Stimulated activated CD4-positive, alpha-beta T cell treated with anti-CD3 and anti-CD28 coated beads, TNF-alpha, amount 100 ng/mL, for 1 hour (primary cell): ENCODE measurements around the gene FBLN2.

Experiments
- DNase-seq, 3 donors: peaks; one replicate each; pipeline ENCODE4 v3.0.0-alpha.2; 2020; ENCODE audit warnings: low read depth in 3 of 3, low spot score in 1 of 3

Gene FBLN2

GRCh38 chr3:13659221-13659969, 110.5 kb downstream of the FBLN2 start:
- no peak for DNase-seq

- DNase-seq: no peak
These were observed 111.3 kb downstream of the FBLN2 start for GRCh38 chr3:13660042-13660874.

DNA sequence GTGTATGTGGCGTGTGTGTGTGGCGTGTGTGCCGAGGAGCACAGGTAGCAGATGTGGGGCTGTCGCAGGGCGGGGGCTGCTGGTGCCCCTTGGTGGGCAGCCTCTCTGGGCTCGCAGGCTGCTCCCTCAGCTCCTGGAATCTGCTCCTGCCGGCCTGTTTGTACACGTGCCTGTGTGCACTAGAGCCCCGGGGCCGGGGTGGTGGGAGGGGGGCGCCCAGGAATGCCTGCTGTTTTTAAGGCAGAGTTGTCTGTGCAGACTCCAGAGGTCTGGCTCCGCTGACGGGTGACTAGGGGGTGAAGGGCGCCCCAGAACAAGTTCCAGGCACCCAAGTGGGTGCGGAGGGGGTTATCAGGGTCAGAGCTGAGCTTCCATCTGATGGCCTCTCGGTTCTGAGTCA, 112.2 kb downstream of the FBLN2 start:
- DNase-seq: no peak

DNA sequence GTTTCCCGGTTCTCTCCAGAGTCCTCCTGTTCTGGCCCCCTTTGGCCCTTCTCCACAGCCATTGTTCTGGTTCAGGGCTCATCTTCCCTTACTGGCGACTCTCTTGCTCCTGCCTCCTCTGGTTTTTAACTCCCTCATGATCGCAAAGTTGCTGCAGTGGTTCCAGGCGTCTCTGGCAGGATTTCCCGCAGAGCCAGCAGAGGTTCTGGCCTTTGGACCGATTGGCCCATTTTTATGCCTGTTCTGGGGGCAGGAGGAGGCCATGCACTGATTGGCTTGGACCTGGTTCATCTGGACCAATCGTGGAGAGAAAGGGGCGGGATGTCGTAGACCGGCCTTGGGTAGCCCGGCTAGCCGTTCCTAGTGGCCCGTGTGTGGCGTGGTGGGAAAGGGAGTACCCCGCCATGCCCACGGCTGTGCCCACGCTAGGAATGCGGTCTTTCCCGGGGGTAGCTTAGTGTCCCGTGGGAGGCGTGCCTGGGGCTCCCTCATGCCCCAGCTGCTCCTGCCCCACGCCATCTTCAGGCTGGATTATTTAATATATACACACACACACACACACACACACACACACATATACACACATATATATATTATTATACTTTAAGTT, 113.4 kb downstream of the FBLN2 start:
- no peak for DNase-seq

DNA sequence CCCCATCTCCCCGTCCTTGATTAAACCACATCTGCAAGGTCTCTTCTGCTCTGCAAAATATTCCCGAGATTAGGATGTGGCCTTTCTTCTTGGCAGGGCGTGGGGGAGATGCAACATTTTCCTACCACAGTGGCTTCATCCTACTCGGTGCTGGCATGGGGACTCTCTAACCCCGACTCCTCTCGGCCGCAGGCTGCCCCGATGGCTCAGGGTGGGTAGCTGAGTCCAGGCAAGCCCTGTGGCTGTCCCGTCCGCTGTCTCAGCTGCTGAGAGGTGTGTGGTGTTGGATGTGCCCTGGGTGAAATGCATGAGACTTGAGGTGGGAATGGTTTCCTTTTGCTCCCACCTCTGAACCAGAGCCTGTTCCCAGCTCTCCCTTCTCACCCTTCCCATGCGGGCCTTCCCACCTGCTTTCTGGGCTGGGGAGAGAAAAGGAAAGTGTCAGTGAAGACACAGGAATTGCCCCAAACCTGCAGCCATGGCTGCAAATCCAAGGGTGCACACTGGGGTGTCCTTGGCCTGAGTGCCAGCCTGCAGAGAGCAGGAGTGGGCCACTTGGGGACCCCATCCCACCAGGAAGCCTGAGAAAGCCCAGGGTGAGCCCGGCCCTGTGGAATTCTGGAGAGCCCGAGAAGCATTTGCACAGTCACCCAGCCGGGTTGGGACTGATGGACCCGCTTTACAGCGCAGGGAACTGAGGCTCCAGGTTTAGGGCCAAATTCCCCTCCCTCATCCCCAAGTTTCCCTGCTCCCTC, 115.0 kb downstream of the FBLN2 start:
- DNase-seq: no peak

- DNase-seq: no peak
These were observed 116.8 kb downstream of the FBLN2 start for GRCh38 chr3:13665582-13666226.

- DNase-seq: no peak
These were observed 117.3 kb downstream of the FBLN2 start for GRCh38 chr3:13666227-13666619.

DNA sequence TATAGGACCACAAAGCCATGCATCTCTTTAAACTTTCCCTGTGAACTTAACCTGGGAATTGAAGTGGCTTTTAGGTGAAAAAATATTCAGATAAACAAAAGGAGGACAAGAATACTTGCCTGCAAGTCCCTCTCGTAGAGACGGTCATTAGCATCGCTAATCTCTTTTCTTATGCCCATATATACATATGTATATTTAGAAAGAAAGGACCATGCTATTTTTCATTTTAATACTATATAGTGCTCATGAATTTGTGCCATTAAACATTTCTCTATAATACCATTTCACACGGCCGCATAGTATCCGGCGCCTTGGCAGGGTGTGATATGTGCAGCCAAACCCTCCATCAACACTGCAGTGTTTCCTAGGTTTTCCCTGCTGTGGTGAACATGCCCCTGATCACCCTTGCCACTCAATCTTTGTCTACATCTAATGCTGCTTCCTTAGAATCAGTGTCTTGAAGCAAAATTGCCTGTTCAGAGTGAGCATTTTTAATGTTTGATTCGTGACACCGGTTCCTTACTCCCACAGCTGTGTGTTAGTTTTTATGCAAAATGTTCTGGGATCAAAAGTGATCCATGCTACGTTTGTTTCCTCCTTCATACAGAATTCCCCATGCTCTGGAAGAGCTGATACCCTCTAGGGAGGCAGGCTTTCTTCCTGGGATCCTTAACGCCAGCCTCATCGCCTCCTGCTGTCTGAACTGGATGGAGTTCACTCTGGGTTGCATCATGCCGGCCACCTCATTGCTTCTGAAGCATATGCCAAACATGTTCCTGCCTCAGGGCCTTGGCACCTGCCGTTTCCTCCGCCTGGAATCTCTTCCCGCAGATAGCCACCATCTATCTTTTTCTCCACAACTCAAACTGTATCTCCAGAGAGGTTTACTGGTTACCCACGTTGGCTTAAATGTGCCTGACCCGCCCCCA, 118.1 kb downstream of the FBLN2 start:
- no peak for DNase-seq

GRCh38 chr3:13668136-13668535, 119.2 kb downstream of the FBLN2 start:
- DNase-seq: no peak

GRCh38 chr3:13669457-13669856, 120.5 kb downstream of the FBLN2 start:
- DNase-seq: no peak

DNA sequence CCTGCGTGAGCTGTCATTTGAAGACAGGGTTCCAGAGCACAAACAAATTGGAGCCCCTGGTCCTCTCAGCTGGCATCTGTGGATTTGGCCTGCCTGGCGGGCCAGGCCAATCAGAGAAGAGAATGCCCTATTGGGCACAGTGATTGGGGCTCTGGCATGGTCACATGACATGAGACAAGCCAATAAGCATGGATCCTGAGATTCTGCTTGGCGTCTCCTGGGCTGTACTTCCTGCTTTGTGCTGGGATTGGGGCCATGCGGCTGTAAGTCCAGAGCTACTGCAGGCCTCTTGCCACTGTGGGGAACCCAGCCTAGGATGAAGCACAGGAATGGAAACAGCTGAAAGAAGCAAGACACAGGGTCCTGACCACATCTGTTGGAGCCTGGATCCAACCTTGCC, 121.4 kb downstream of the FBLN2 start:
- no peak for DNase-seq

GRCh38 chr3:13671482-13672233, 122.7 kb downstream of the FBLN2 start:
- no peak for DNase-seq

GRCh38 chr3:13673207-13673606, 124.3 kb downstream of the FBLN2 start:
- DNase-seq: no peak

DNA sequence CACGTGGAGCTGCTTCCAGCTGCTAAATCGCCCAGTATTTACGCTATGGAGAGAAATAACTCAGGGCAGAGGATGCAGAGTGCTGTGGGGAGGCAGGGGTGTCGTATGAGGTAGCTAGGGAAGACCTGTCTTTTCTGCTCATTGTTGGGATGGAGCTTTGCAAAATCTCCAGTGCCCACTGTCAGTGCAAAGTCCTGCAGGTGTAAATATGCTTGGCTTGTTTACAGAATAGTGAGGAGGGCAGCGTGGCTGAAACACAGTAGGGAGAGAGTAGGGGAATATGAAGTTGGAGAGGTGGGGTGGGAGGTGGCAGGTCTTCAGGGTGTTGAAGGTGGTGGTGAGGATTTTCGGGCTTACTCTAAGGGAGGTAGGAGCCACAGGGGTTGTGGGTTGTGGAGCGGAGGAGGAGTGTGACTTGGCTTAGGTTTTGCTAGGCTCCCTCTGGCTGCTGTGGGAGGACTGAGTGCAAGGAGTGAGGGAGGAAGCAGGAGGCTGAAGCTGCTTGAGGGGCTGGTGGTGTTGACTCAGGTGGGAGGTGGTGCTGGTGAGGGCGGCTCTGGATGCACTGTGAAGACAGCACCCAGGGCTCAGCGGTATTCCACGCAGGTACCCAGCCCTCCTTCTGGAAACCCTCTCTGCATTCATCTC, 125.7 kb downstream of the FBLN2 start:
- no peak for DNase-seq

GRCh38 chr3:13676356-13677017, 127.6 kb downstream of the FBLN2 start:
- no peak for DNase-seq

GRCh38 chr3:13677272-13677671, 128.3 kb downstream of the FBLN2 start:
- DNase-seq: no peak

DNA sequence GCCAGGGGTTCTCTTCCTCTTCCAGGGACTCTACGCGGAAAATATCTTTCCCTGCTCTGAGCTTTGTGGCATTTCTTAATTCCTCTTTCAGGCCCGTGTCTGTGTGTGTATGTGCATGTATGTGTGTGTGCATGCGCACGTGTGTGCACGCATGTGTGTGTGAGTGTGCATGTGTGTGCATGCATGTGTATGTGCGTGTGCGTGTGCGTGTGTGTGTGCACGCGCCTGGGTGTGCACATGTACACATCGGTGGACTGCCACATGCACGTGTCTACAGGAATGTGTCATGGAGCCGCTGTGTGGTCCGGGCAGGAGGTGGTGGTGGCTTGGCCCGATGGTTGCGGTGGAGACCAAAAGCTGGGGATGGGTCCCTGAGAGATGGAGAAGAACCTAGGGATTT, 133.0 kb downstream of the FBLN2 start:
- no peak for DNase-seq
